GM10847 (cell line): ENCODE data around the gene IDI2.

Source experiments
- POLR2A ChIP-seq: IDR thresholded peaks from 2 replicates; pipeline ENCODE4 v1.6.1; 2011; ENCODE audit not compliant: insufficient read length; ENCODE audit errors: extremely low read depth

IDI2 gene

GRCh38 chr10:1029838-1030237 lies 4.2 kb upstream of the IDI2 start:
- no peak for TF ChIP-seq POLR2A

GRCh38 chr10:1026578-1026977 lies 919 bp upstream of the IDI2 start:
- TF ChIP-seq POLR2A, result no peak

GRCh38 chr10:1024103-1024502 lies 1.6 kb downstream of the IDI2 start:
- no peak for TF ChIP-seq POLR2A

GRCh38 chr10:1022413-1022812 lies 3.2 kb downstream of the IDI2 start:
- no peak for TF ChIP-seq POLR2A

GRCh38 chr10:1020958-1021357 lies 4.7 kb downstream of the IDI2 start:
- no peak for TF ChIP-seq POLR2A

- no peak for TF ChIP-seq POLR2A
Measured at GRCh38 chr10:1020460-1020859, 5.2 kb downstream of the IDI2 start.

GRCh38 chr10:1019362-1019761 lies 6.3 kb downstream of the IDI2 start:
- TF ChIP-seq POLR2A, result no peak

GRCh38 chr10:1015688-1016087 lies 10.0 kb downstream of the IDI2 start:
- TF ChIP-seq POLR2A, result no peak

GRCh38 chr10:1011696-1012095 lies 14.0 kb downstream of the IDI2 start:
- no peak for TF ChIP-seq POLR2A

- TF ChIP-seq POLR2A, result no peak
Measured at GRCh38 chr10:1010703-1011102, 15.0 kb downstream of the IDI2 start.

GRCh38 chr10:1009071-1009494 lies 16.6 kb downstream of the IDI2 start:
- no peak for TF ChIP-seq POLR2A

- no peak for TF ChIP-seq POLR2A
Measured at GRCh38 chr10:1007583-1007982, 18.1 kb downstream of the IDI2 start.

- TF ChIP-seq POLR2A, result no peak
Measured at GRCh38 chr10:1006573-1006972, 19.1 kb downstream of the IDI2 start.

GRCh38 chr10:1003884-1004670 lies 21.6 kb downstream of the IDI2 start:
- no peak for TF ChIP-seq POLR2A

GRCh38 chr10:1002425-1003006 lies 23.1 kb downstream of the IDI2 start:
- no peak for TF ChIP-seq POLR2A

GRCh38 chr10:997266-998022 lies 28.2 kb downstream of the IDI2 start:
- TF ChIP-seq POLR2A, result no peak
